ENCODE results near the gene HGFAC. TPM values are rescaled to one million over a fixed set of nuclear protein-coding genes. Genes with fewer than 3 reads are reported as not detected.

Gene HGFAC
- total RNA-seq, 1 experiment from 2014 or later = 0.37 TPM

DNA sequence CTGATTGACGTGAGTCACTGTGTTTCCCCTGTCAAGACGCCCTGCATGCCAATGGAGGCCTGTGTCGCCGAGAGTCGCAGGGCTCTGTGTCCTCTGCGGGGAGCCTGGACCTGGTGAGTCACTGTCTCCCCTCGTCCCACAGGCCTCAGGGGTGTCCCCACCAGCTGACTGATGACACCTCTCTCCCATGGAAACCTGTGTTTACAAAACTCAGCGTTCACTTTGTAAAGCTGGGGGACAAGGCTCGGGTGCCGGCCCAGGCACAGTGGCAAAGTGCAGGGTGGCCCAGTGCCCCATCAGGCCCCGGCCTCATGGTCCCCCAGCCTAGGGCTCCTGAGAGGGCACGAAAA is 21.2 kb upstream of the HGFAC start:
- H4K8ac ChIP-seq (replicated peaks; ENCODE audit: insufficient read length, low read depth, low read length) = no peak overlapping the region
- no peak overlapping the region for H3K27ac ChIP-seq (ENCODE audit: insufficient read length, low read depth, low read length)
- no peaks in the 10 kb centered on the region for H3K79me2 ChIP-seq (ENCODE audit: insufficient read depth, low read length)
- H3K18ac ChIP-seq (ENCODE audit: insufficient read length, low read depth, low read length) = no peak overlapping the region
- H2AFZ ChIP-seq (ENCODE audit: low read length) = no peak overlapping the region
- Mint-ChIP-seq H3K4me3 (no peak overlapping the region), H3K27me3 (ENCODE audit: low read depth) (no peaks in the 10 kb centered on the region), H3K27ac (no peak overlapping the region), H3K9me3 (no peaks in the 10 kb centered on the region), H3K4me1 (peaks cover 4 to 11% of the 10 kb centered on the region in 2 experiments; a peak in 3 of 4 replicates), H3K36me3 (ENCODE audit: insufficient read depth in 1 of 3, low read depth in 3 of 3) (peaks cover 0 to 29% (median 5%) of the 10 kb centered on the region in 3 experiments; a peak in 5 of 7 replicates)
- no peak overlapping the region for H4K5ac ChIP-seq (ENCODE audit: insufficient read length, low read depth, low read length)
- no peak overlapping the region for H3K4ac ChIP-seq (ENCODE audit: low read depth, low read length)
- H2BK120ac ChIP-seq (ENCODE audit: low read depth, low read length, poor library complexity, severe bottlenecking) = no peak overlapping the region
- no peak overlapping the region for H2BK20ac ChIP-seq (ENCODE audit: low read depth, low read length, poor library complexity, severe bottlenecking)
- no peak overlapping the region for H2AK5ac ChIP-seq (ENCODE audit: insufficient read length, low read length)
- H3K79me1 ChIP-seq (ENCODE audit: insufficient read depth, low read depth, low read length, poor library complexity, severe bottlenecking) = no peaks in the 10 kb centered on the region
- H3K4me1 ChIP-seq (ENCODE audit: insufficient read depth, low read length) = no peaks in the 10 kb centered on the region
- H3K27me3 ChIP-seq (ENCODE audit: insufficient read depth, low read length) = no peaks in the 10 kb centered on the region
- no peaks in the 10 kb centered on the region for H3K23me2 ChIP-seq (ENCODE audit: insufficient read length, low read depth, low read length, poor library complexity, severe bottlenecking)
- H2BK12ac ChIP-seq (ENCODE audit: insufficient read length, low read depth, low read length) = no peak overlapping the region
- H4K91ac ChIP-seq (ENCODE audit: insufficient read length, low read depth, low read length) = no peak overlapping the region
- H3K23ac ChIP-seq (ENCODE audit: insufficient read length, low read depth, low read length) = no peak overlapping the region
- H3K14ac ChIP-seq (ENCODE audit: insufficient read depth, low read length) = no peak overlapping the region
- no peak overlapping the region for H2BK15ac ChIP-seq (ENCODE audit: low read depth, low read length)
- no peak overlapping the region for H3K56ac ChIP-seq (ENCODE audit: insufficient read length, low read depth, low read length)
- no peak overlapping the region for H2BK5ac ChIP-seq (ENCODE audit: insufficient read length, low read length)
- H4K20me1 ChIP-seq (ENCODE audit: control insufficient read depth, insufficient read depth, insufficient read length) = no peaks in the 10 kb centered on the region
- no peaks in the 10 kb centered on the region for H3K9me3 ChIP-seq (ENCODE audit: control insufficient read depth, low read depth, low read length)
- no peak for TF ChIP-seq CTCF (conservative IDR thresholded peaks at IDR 0.05)
- no peak overlapping the region for H3K4me2 ChIP-seq (ENCODE audit: insufficient read depth, insufficient read length, low read length)
- H3T11ph ChIP-seq (ENCODE audit: low read length) = no peak overlapping the region
- DNase-seq = no peak
- no peak overlapping the region for H3K9ac ChIP-seq (ENCODE audit: extremely low read depth, insufficient read length, low read length)
- no CpG with 5 or more reads among the region's 12 CpGs for WGBS (ENCODE audit: extremely low coverage, insufficient read length, low lambda C conversion rate)

Data from H9 (cell line).